ENCODE results near the gene CSF3R.
A peak's percentile ranks its signal among the peaks of the same experiment; 100 is the strongest.
"Not testable (repeated sequence)": the region's sequence is repeated elsewhere in the genome, so short reads cannot be mapped to it uniquely, and the experiment has no call there.

CSF3R gene

GRCh38 chr1:36515315-36516138 is 32.8 kb upstream of the CSF3R start:
- DNase-seq = peak in 1 of 42 donors; percentile 23
- intact Hi-C loops (cut with DNase I) = no loop called here

DNA sequence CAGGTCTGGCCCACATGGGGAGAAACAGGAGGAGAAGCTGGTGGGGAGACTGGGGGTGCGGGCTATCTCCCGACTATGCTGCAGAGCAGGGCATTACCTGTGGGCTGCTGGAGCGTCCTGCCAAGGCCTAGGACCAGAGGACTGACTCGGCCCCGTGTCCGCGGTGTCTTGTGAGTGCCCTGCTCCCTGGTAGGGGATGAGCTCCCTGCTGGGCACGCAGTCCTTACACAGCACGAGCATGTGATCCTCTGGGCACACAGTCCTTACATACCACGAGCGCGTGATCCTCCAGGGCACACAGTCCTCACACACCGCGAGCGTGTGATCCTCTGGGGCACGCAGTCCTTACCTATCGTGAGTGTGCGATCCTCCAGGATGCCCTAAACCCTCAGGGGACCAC is 31.8 kb upstream of the CSF3R start:
- peak in 1 of 42 donors; percentile 23 for DNase-seq
- intact Hi-C loops (cut with DNase I) = no loop called here

- intact Hi-C loops (cut with DNase I) = no loop called here
- DNase-seq = no peak
Observed at GRCh38 chr1:36513676-36514473, 31.2 kb upstream of the CSF3R start.

- intact Hi-C loops (cut with DNase I) = no loop called here
- DNase-seq = no peak
Observed at GRCh38 chr1:36512842-36513241, 30.1 kb upstream of the CSF3R start.

DNA sequence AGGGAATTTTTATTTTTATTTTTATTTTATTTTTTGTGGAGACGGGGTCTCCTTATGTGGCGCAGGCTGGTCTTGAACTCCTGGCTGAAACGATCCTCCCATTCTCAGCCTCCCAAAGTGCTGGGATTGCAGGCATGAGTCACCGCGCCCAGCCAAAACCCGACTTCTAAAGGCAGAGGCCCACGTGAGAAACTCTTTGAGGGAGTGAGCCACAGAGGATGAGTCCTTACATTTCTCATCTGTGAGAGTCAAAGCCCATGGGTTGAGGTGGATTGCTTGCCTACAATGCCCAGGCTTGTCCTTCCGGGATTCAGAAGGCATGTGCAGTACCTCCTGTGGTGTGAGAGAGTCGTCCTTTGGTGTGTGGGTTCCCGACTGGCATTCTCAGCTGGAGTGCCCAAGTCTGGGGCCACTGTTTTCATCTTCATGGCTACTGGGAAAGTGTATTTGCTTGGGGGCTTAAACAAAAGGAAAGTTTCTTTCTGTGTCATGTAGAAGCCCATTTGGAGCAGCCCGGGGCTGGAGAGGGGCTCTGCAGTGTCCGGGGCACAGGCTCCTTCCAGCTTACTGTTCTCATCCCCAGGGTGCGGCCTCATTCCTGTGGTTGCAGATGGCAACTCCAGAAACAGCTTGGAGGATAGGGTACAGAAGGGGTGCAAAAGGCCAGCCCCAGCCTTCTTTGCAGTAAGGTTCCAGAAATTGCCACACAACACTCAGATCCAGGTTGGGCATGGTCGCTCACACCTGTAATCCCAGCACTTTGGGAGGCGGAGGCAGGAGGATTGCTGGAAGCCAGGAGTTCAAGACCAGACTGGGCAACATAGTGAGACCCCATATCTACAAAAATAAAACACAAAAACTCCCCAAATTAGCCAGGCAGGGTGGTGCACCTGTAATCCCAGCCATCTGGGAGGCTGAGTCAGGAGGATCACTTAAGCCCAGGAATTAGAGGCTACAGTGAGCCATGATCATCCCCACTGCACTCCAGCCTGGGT is 29.4 kb upstream of the CSF3R start:
- intact Hi-C loops (cut with DNase I) = no loop called here
- DNase-seq = no peak

DNA sequence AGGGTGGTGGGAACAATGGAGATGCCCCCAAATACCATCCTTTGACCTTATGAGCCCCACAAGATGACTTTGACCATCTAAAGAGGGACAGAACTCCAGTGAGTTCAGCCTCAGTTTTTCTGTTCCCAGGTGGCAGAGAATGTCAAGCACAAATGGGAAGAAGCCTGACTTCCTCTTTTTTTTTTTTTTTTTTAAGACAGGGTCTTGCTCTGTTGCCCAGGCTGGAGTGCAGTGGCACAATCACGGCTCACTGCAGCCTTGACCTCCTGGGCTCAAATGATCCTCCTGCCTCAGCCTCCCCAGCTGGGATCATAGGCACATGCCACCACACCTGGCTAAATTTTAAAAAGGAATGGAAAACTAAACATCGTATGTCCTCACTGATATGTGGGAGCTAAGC is 28.5 kb upstream of the CSF3R start:
- DNase-seq; intact Hi-C loops (cut with DNase I): not testable (repeated sequence)

- no peak for DNase-seq
- intact Hi-C loops (cut with DNase I) = no loop called here
Observed at GRCh38 chr1:36510418-36510817, 27.7 kb upstream of the CSF3R start.

- DNase-seq = no peak
- intact Hi-C loops (cut with DNase I) = no loop called here
Observed at GRCh38 chr1:36508257-36508656, 25.5 kb upstream of the CSF3R start.

DNA sequence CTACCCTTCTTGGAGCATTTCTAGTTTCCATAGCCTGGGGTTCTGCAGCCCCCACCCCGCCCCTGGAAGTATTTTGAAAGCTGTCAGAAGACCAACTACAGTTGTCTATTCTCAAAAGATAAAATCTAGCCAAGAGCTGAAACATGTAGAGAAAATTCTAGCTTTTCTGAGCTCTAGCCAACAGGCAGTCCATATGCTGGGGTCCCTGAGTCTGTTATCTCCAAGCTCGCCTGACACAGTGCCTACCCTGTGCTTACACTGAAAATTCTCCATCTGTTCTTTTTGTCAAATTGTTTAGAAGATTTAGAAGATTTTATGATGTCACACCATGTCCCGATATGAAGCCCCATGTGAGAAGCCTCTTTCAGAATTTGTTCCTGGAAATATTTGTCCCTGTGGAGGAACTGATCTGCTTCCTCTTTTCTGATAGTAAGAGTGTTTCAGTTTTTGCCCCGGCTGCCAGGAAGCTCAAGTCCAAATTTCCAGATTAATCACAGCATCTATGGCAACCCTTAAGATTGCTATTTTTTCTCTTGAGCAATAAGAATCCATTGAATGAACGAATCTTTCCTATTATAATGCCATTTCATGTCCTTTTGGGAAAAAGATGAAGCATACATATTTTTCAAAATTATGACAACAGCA is 23.7 kb upstream of the CSF3R start:
- intact Hi-C loops (cut with DNase I) = no loop called here
- no peak for DNase-seq

DNA sequence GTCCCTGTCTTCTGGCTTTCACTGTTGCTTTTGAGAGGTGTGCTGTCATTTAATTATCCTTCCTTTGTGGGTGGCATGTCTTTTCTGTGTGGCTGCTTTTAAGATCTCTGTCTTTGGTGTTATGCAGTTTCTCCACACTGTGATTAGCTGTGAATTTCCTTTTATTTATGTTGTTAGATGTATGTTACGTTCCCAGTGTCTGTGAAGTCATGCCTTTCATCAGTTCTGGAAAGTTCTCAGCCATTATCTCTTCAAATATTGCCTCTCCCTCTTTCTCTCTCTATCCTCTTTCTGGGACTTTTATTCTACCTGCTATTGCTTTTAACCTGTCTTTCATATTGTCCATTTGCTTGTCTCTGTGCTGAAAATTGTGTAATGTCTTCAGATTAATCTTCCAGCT is 21.0 kb upstream of the CSF3R start:
- intact Hi-C loops (cut with DNase I) = no loop called here
- DNase-seq = no peak

- no peak for DNase-seq
- intact Hi-C loops (cut with DNase I) = no loop called here
Observed at GRCh38 chr1:36503159-36503558, 20.4 kb upstream of the CSF3R start.

GRCh38 chr1:36502616-36503015 is 19.9 kb upstream of the CSF3R start:
- intact Hi-C loops (cut with DNase I) = no loop called here

DNA sequence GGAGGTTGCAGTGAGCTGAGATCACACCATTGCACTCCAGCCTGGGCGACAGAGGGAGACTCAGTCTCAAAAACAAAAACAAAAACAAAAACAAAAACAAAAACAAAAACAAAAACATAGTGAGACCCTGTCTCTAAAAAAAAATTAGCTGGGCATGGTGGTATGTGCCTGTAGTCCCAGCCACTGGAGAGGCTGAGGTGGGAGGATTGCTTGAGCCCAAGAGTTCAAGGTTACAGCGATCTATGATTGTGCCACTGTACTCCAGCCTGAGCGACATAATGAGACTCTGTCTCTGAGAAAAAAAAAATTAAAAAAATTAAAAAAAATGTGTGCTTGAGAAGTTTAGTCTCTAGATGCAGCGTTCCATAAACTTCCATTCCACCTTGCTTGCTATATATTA is 19.2 kb upstream of the CSF3R start:
- DNase-seq; intact Hi-C loops (cut with DNase I): not testable (repeated sequence)

More at GRCh38 chr1:36502616-36503015, 19.9 kb upstream of the CSF3R start:
- no peak for DNase-seq

DNA sequence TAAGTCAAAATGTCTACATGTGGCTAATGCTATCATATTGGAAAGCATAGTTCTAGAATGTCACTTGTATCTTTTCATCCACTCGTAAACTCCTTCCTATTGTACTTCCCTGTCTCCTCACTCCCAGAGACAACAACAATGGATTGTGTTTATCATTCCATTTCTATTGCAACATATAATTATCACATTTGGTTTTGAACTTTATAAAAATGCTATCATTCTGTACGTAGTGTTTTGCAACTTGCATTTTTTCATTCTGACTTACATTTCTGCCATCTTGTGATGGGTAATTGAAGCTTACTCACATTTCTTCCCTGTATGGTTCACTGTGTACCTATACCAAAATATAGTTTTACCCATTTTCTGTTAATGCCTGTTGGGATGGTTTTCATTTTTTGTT is 14.5 kb upstream of the CSF3R start:
- intact Hi-C loops (cut with DNase I) = no loop called here
- DNase-seq = no peak

DNA sequence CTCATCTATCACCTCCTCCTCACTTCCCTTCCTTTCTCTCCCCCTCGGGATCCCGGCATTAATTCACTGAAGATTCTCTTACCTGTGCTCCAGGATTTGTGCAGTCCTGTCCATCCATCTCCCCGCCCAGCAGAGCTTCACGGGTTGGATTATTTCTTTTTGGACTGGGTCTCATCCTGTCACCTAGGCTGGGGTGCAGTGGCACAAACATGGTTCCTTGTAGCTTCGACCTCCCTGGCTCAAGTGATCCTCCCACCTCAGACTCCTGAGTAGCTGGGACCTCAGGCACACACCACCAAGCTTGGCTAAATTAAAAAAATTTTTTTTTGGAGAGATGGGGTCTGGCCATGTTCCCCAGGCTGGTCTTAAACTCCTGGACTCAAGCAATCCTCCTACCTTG is 12.3 kb upstream of the CSF3R start:
- DNase-seq = no peak
- intact Hi-C loops (cut with DNase I) = no loop called here

DNA sequence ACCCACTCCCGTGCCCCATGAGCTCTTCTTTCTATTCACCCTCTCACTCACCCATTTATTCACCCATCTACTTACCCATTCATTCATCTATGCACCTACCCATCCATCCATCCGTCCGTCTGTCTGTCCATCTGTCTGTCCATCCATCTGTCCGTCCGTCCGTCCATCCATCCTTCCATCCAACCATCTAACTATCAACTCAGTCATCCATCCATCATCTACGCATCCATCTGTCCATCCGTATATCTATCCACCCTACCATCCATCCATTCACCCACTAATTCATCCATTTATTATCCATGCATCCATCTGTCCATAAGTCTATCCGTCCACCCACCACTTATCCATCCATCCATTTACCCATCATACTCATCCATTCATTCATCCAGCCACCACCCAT is 10.8 kb upstream of the CSF3R start:
- no peak for DNase-seq
- intact Hi-C loops (cut with DNase I) = no loop called here

GRCh38 chr1:36492491-36492890 is 9.8 kb upstream of the CSF3R start:
- no peak for DNase-seq
- intact Hi-C loops (cut with DNase I) = no loop called here

GRCh38 chr1:36489258-36490051 is 6.7 kb upstream of the CSF3R start:
- peak in 1 of 42 donors; percentile 11 for DNase-seq
- intact Hi-C loops (cut with DNase I) = not testable (repeated sequence)

Measured in head of caudate nucleus (tissue), 42 donors.